ENCODE measurements around the gene DOCK9. TPM values are rescaled to one million over a fixed set of nuclear protein-coding genes. Genes with fewer than 3 reads are reported as not detected.

Gene DOCK9
- total RNA-seq, 1 donor from 2014 or later = 21.0 TPM

- H3K9me3 Mint-ChIP-seq = no peaks in the 10 kb centered on the region
- no peaks in the 10 kb centered on the region for H3K27me3 Mint-ChIP-seq (ENCODE audit: low read depth)
- H3K4me3 Mint-ChIP-seq = no peak overlapping the region
- peaks cover 26% of the 10 kb centered on the region for H3K4me1 Mint-ChIP-seq
- DNase-seq (ENCODE audit: low spot score in 2 of 2, unreplicated experiment in 2 of 2) = no peak
- no peak overlapping the region for H3K27ac Mint-ChIP-seq
- H3K36me3 Mint-ChIP-seq = no peaks in the 10 kb centered on the region
- TF ChIP-seq CTCF (IDR thresholded peaks at IDR 0.05; ENCODE audit: unreplicated experiment) = no peak
These were observed 36.7 kb upstream of the DOCK9 start for GRCh38 chr13:99014522-99014921.

- TF ChIP-seq CTCF (IDR thresholded peaks at IDR 0.05; ENCODE audit: unreplicated experiment) = no peak
- H3K27ac Mint-ChIP-seq = no peak overlapping the region
- H3K4me3 Mint-ChIP-seq = no peak overlapping the region
- DNase-seq (ENCODE audit: low spot score in 2 of 2, unreplicated experiment in 2 of 2) = no peak
- peaks cover 30% of the 10 kb centered on the region for H3K4me1 Mint-ChIP-seq
- no peaks in the 10 kb centered on the region for H3K9me3 Mint-ChIP-seq
- H3K27me3 Mint-ChIP-seq (ENCODE audit: low read depth) = no peaks in the 10 kb centered on the region
- no peaks in the 10 kb centered on the region for H3K36me3 Mint-ChIP-seq
These were observed 36.1 kb upstream of the DOCK9 start for GRCh38 chr13:99013951-99014350.

- H3K4me1 Mint-ChIP-seq = peaks cover 31% of the 10 kb centered on the region
- H3K27me3 Mint-ChIP-seq (ENCODE audit: low read depth) = no peaks in the 10 kb centered on the region
- TF ChIP-seq CTCF (IDR thresholded peaks at IDR 0.05; ENCODE audit: unreplicated experiment) = no peak
- H3K9me3 Mint-ChIP-seq = no peaks in the 10 kb centered on the region
- H3K27ac Mint-ChIP-seq = no peak overlapping the region
- no peak overlapping the region for H3K4me3 Mint-ChIP-seq
- no peak for DNase-seq (ENCODE audit: low spot score in 2 of 2, unreplicated experiment in 2 of 2)
- H3K36me3 Mint-ChIP-seq = no peaks in the 10 kb centered on the region
These were observed 34.7 kb upstream of the DOCK9 start for GRCh38 chr13:99012539-99012938.

GRCh38 chr13:99009987-99010551, 32.2 kb upstream of the DOCK9 start:
- Mint-ChIP-seq H3K27me3 (ENCODE audit: low read depth) (no peaks in the 10 kb centered on the region), H3K4me3 (no peak overlapping the region), H3K9me3 (no peaks in the 10 kb centered on the region), H3K4me1 (peaks cover 35% of the 10 kb centered on the region), H3K27ac (no peak overlapping the region), H3K36me3 (no peaks in the 10 kb centered on the region)
- no peak for TF ChIP-seq CTCF (IDR thresholded peaks at IDR 0.05; ENCODE audit: unreplicated experiment)
- no peak for DNase-seq (ENCODE audit: low spot score in 2 of 2, unreplicated experiment in 2 of 2)

GRCh38 chr13:99008577-99008976, 30.7 kb upstream of the DOCK9 start:
- H3K27me3 Mint-ChIP-seq (ENCODE audit: low read depth) = no peaks in the 10 kb centered on the region
- no peak for TF ChIP-seq CTCF (IDR thresholded peaks at IDR 0.05; ENCODE audit: unreplicated experiment)
- no peak for DNase-seq (ENCODE audit: low spot score in 2 of 2, unreplicated experiment in 2 of 2)
- no peak overlapping the region for H3K4me3 Mint-ChIP-seq
- H3K36me3 Mint-ChIP-seq = no peaks in the 10 kb centered on the region
- H3K9me3 Mint-ChIP-seq = no peaks in the 10 kb centered on the region
- H3K4me1 Mint-ChIP-seq = peaks cover 38% of the 10 kb centered on the region
- H3K27ac Mint-ChIP-seq = no peak overlapping the region

Measured in mesothelial cell of epicardium (in vitro differentiated cells).